DMS153 treated with DMSO at 0.1 percent for 48 hours (cell line): Measurements from ENCODE around the gene TRIB2.

Experiments used
- DNase-seq: peaks from one replicate; lab custom pipeline; 2025; ENCODE audit not compliant: unreplicated experiment; lab: John Stamatoyannopoulos, UW

The TRIB2 gene

DNA sequence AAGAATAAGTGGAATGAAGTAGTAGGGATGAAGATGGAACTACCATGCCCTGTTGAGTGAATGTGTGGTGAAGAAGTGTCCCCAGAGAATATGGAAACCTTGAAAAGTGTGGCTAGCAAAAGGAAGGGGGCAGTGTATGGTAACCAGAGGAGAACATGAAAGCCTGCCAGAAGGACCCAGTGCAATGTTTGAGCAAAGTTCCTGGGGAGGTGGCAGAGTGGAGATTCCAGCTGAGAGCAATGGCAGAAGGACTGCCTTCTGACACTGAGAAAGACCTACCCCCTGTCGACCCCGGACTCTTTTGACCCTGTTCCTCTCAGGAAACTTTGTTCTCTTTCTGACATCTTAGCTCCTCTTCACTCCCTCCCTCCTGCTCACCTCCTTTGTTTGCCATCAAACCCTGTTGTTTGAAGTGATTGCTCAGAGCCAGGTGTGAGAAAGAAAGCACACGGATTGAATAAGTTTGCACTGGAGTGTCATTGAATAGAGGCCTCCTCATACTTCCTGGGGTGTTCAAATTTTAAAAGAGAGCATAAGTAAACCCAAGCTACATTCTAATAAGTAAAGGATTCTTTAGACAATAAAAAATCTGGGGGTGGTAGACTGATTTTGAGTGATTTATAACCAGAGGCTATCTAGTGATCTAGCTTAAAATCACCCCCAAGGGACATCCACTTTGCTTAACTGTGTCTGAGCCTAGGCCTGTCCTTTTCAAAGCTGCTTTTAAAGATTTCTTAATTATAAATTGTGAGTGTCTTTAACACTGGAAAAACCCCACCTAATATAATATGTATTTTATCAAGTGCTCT lies 57.1 kb downstream of the TRIB2 start:
- DNase-seq, result peak; percentile 30

DNA sequence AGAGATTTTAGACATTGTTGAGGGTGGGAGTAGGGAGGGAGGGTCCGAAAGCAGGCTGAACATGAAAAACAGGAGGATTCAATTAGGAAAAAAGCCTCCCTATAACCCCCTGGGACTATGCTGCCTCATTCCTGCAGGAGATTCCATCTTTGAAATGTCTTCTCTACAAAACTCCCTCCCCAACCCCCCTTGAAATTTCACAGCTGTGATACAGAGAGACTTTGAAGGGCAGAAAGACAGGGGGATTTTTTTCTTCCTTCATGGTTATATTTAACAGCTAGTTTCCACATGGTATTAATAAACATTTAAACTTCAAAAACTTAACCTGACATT lies 57.6 kb downstream of the TRIB2 start:
- DNase-seq, result no peak

DNA sequence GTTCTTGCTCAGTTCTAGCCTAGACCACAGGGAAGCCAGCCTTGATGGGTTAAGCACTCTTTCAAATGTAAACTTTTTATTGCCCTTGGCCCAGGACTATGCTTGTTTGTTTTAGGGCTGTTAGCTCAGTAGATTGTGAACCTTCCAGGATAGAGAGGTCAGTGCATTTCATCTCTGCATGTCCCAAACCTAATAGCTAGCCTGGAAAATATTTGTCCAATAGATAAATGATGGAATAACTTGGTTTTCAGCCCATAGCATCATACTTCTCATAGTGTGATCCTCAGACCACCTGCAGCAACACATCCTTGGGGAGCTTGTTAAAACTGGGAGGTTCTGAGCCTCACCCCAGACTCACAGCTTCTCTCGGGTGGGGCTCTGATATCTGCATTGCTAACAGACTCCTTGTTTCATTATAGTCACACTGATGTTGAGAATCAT lies 59.8 kb downstream of the TRIB2 start:
- no peak for DNase-seq

DNA sequence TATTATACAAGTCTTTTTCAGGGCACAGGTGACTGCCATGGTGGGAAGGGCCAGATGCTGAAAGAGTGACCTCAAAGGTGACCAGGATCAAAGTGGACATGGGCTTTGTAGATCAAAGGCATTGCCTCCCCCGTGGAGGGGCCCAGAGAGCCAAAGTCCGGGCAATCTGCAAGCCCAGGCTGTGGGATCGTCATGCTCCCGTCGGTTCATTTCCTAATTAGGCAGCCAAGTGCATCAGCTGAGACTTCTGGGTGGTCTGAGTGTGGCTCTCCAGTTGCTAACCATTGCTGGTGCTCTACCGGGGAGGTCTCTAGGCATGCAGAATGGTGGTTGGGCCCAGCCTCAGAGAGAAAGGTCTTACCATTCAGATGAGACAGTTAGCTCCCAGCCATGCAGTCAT lies 61.6 kb downstream of the TRIB2 start:
- no peak for DNase-seq

DNA sequence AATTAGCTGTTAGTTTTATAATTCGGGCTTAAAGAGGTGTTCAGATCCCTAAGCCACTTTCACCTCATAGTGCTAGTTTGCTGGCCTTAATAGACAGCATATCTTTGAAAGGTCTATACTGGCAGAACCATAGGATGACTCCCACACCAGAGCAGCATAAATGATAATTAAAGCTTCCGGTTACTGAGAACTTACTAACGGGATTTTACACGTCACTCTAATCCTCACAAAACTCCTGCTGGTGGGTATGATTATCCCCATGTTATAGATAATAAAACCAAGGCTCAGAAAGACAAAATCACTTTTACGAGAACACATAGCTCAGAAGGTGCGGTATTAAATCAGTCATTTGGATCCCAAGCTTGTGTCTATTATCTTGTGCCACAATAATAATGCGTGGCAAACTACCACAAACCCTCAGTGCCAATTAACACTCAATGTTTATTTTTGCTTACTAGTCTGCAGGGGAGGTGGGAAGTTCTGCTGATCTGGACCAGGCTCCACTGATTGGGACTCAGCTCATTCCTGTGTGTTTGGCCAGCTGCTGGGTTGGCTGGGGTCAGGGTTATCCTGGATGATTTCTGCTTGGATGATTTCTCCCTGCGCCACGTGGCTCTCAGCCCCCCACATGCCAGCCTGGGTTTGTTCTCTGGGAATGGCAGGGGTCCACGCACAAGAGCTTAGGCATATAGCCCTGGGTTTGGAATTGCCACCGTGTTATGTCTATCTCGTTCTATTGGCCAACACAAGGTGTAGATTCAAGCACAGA lies 62.3 kb downstream of the TRIB2 start:
- no peak for DNase-seq

DNA sequence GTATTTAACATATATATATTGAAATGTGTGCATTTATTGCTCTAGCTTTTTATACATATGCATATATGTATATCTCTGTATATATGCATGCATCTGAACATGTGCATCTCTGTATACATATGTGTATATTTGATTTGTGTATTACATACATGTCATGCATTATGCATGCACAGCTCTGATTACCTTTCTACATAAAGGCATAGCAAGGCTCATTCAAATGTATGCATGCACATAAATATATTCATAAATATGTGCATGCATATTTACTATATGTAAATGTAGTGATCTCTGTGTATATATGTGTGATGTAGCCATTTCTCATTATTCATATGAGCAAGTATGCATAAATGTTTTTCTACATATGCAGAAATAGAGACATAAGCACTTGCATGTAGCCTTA lies 64.6 kb downstream of the TRIB2 start:
- no peak for DNase-seq

DNA sequence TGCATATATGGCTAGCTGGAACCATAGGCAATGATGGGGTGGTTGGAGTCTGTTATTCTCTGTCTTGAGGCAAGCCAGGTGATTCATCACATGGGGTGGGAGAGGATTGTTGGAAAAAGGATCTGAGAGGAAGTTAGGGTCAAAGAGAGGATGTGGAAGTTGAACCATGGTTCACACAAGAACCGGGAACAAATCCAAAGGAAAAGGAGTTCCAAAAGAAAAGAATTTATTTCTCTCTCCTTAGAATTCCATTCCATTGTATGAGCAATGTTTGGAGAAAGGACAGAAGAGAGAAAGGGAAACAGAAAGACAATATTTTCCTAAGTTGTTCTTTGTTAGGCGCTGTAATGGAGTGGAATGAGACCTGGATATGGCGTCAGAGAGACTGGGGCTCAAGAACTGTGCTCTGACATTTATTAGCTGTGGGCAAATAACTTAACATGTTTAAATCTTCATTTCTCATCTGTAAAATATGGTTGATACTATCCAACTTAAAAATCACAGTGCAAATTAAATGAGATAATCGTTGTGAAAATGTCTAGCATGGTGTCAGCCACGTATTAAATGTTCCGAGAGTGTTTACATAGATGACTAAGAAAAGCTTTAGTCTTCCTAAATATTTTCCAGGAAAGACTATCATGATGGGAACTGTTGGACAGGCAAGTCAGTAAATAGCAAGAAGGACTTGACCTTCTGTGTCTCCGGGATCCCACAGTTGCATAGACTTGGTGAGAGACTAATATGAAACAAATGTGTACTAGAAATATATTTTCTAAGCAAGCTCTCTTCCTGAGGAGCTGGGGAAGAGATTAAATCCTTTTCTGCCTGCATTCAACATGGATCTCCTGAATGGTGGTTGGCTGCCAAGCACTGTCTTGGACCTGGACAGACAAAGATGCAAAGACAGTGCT lies 71.4 kb downstream of the TRIB2 start:
- DNase-seq, result no peak

DNA sequence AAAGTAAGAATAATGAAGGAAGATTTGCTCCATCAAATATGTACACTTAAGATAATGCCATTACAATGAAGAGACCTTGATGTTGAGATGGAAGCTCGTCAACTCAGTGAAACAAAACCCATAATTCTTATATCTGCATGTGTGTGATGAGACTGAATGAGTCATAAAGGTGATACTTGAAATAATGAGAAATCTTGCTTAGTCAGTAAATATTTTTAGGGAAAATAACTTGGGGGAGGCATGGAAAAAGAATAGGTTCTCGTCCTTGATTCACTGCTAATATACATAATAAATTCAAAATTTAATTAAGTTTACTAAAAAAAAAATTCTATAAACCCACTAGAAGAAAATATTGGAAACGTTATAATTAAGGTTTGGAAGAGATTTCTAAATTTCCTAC lies 75.2 kb downstream of the TRIB2 start:
- DNase-seq, result no peak
